Osteocyte (in vitro differentiated cells): ENCODE results near the gene NAIF1. TPM values are rescaled to one million over a fixed set of nuclear protein-coding genes. Genes with fewer than 3 reads are reported as not detected.

Experiments
- DNase-seq: peaks from one replicate; pipeline ENCODE4 v3.0.0; 2021; ENCODE audit warnings: mixed read lengths; ENCODE audit not compliant: unreplicated experiment; ENCODE audit errors: extremely low spot score
- H3K27ac Mint-ChIP-seq: one replicate; pipeline ENCODE4 v1.8.0; 2021; ENCODE audit warnings: mild to moderate bottlenecking, mixed read lengths; ENCODE audit not compliant: unreplicated experiment
- H3K27me3 Mint-ChIP-seq: one replicate; pipeline ENCODE4 v1.8.0; 2021; ENCODE audit warnings: mixed read lengths; ENCODE audit not compliant: unreplicated experiment
- H3K36me3 Mint-ChIP-seq: one replicate; pipeline ENCODE4 v1.8.0; 2021; ENCODE audit warnings: mixed read lengths; ENCODE audit not compliant: unreplicated experiment
- H3K4me1 Mint-ChIP-seq: one replicate; pipeline ENCODE4 v1.8.0; 2021; ENCODE audit warnings: mixed read lengths; ENCODE audit not compliant: unreplicated experiment
- H3K4me3 Mint-ChIP-seq: one replicate; pipeline ENCODE4 v1.8.0; 2021; ENCODE audit warnings: mild to moderate bottlenecking, moderate library complexity, mixed read lengths; ENCODE audit not compliant: unreplicated experiment
- H3K9me3 Mint-ChIP-seq: one replicate; pipeline ENCODE4 v1.8.0; 2021; ENCODE audit warnings: mixed read lengths; ENCODE audit not compliant: unreplicated experiment
- CTCF ChIP-seq: fragments of 200-600 bp; sonication (generic); IDR thresholded peaks from 2 replicates; pipeline ENCODE4 v1.5.0; 2021; ENCODE audit warnings: antibody characterized with exemption, mild to moderate bottlenecking, moderate library complexity
- total RNA-seq: library from RNA; stranded (reverse); gene quantifications from 2 replicates; pipeline ENCODE4 v1.2.1, GENCODE V29; 2021

NAIF1 gene
- total RNA-seq, 1 donor from 2014 or later, result 8.4 TPM

GRCh38 chr9:128065907-128066712, 1.0 kb downstream of the NAIF1 start:
- Mint-ChIP-seq H3K27me3 (no peaks in the 10 kb centered on the region), H3K9me3 (no peaks in the 10 kb centered on the region), H3K27ac (peak overlapping the region; percentile 45), H3K4me1 (peaks cover 27% of the 10 kb centered on the region), H3K36me3 (peaks cover 7% of the 10 kb centered on the region), H3K4me3 (no peak overlapping the region)
- TF ChIP-seq CTCF, result no peak
- no peak for DNase-seq

- Mint-ChIP-seq H3K4me1 (peaks cover 14% of the 10 kb centered on the region), H3K27ac (no peak overlapping the region), H3K36me3 (peaks cover 8% of the 10 kb centered on the region), H3K27me3 (no peaks in the 10 kb centered on the region), H3K4me3 (no peak overlapping the region), H3K9me3 (no peaks in the 10 kb centered on the region)
- DNase-seq, result no peak
- no peak for TF ChIP-seq CTCF
Measured at GRCh38 chr9:128062846-128063831, 4.0 kb downstream of the NAIF1 start.

- H3K9me3 Mint-ChIP-seq, result no peaks in the 10 kb centered on the region
- H3K27me3 Mint-ChIP-seq, result no peaks in the 10 kb centered on the region
- no peak for TF ChIP-seq CTCF
- H3K27ac Mint-ChIP-seq, result no peak overlapping the region
- H3K4me1 Mint-ChIP-seq, result peaks cover 14% of the 10 kb centered on the region
- peaks cover 8% of the 10 kb centered on the region for H3K36me3 Mint-ChIP-seq
- no peak for DNase-seq
- no peak overlapping the region for H3K4me3 Mint-ChIP-seq
Measured at GRCh38 chr9:128062279-128062678, 4.8 kb downstream of the NAIF1 start.

- Mint-ChIP-seq H3K4me3 (no peak overlapping the region), H3K9me3 (no peaks in the 10 kb centered on the region), H3K27me3 (no peaks in the 10 kb centered on the region), H3K27ac (no peak overlapping the region), H3K36me3 (peaks cover 8% of the 10 kb centered on the region), H3K4me1 (peaks cover 14% of the 10 kb centered on the region)
- no peak for DNase-seq
- no peak for TF ChIP-seq CTCF
Measured at GRCh38 chr9:128061275-128061960, 5.7 kb downstream of the NAIF1 start.
